K562 (cell line): Measurements from ENCODE around the gene FAM186B. TPM values are rescaled to one million over a fixed set of nuclear protein-coding genes. Genes with fewer than 3 reads are reported as not detected.
A peak's percentile ranks its signal among the peaks of the same experiment; 100 is the strongest.

ENCODE experiments used
- ATAC-seq: fragments of 200-7000 bp; cut with Tn5 transposase; 3 replicates; pipeline ENCODE4 v1.9.1; 2020; ENCODE audit warnings: moderate library complexity
- BruUV-seq: library from RNA; stranded (reverse); fragments of 400-500 nt; replicated peaks from 2 replicates; lab custom pipeline; 2021; lab: Mats Ljungman, UMichigan
- CTCF ChIA-PET: fragments of 300-600 bp; formaldehyde crosslinking; extraction: SDS; loops from one replicate; lab custom pipeline; 2021; ENCODE audit warnings: low intra/inter-chr PET ratio; lab: Yijun Ruan, JAX
- POLR2A ChIA-PET: fragments of 300-600, 350-650 bp; sonication (Branson Sonifier 250); formaldehyde crosslinking; extraction: SDS; loops from one replicate; lab custom pipeline; 2021; ENCODE audit warnings: antibody characterized with exemption, inconsistent platforms; lab: Yijun Ruan, JAX
- DNase-seq, 4 experiments: peaks; one replicate each; pipeline versions ENCODE4 v3.0.0 to v3.0.0-alpha.2; 2011 to 2018; ENCODE audit warnings: low spot score in 3 of 4, mixed read lengths in 3 of 4; ENCODE audit errors: extremely low read depth in 1 of 4
- FAIRE-seq: peaks from 2 replicates; lab custom pipeline; 2011; peaks lifted over from hg19 to GRCh38; lab: Jason Lieb, UNC
- H2AFZ ChIP-seq: 2 replicates; pipeline ENCODE4 v1.6.0; 2011; ENCODE audit warnings: low read depth, low read length, control low read depth, inconsistent platforms
- H3K27ac ChIP-seq: fragments of 200-600 bp; 3 replicates; pipeline ENCODE4 v1.8.0; 2011; ENCODE audit warnings: low read depth, mild to moderate bottlenecking, control low read depth, inconsistent platforms, low read length, moderate library complexity, mixed read lengths; ENCODE audit errors: extremely low read depth
- H3K27me3 ChIP-seq, 2 experiments: fragments of 300-600 bp in 1 of 2; 2 replicates in 1 of 2; 3 replicates in 1 of 2; pipeline versions ENCODE4 v1.6.0 to v1.8.0; 2011; ENCODE audit warnings: inconsistent platforms in 2 of 2, low read length in 2 of 2, mild to moderate bottlenecking in 1 of 2, mixed read lengths in 1 of 2, moderate library complexity in 1 of 2; ENCODE audit not compliant: control insufficient read depth in 2 of 2, insufficient read depth in 2 of 2
- H3K36me3 ChIP-seq: fragments of 300-600 bp; 3 replicates; pipeline ENCODE4 v1.8.0; 2011; ENCODE audit warnings: mild to moderate bottlenecking, low read length, inconsistent platforms; ENCODE audit not compliant: control insufficient read depth, insufficient read depth
- H3K4me1 ChIP-seq, 2 experiments: fragments of 200-600 bp in 1 of 2; replicated peaks in 1 of 2; 2 replicates in 1 of 2; 3 replicates in 1 of 2; pipeline versions ENCODE4 v1.5.1 to v1.8.0; 2011; ENCODE audit warnings: inconsistent platforms in 2 of 2, low read length in 2 of 2, mild to moderate bottlenecking in 1 of 2, mixed read lengths in 1 of 2, moderate library complexity in 1 of 2; ENCODE audit not compliant: control insufficient read depth in 2 of 2, insufficient read depth in 2 of 2
- H3K4me2 ChIP-seq: 2 replicates; pipeline ENCODE4 v1.6.1; 2011; ENCODE audit warnings: low read length, control low read depth, inconsistent platforms, mixed read lengths; ENCODE audit not compliant: insufficient read depth
- H3K4me3 ChIP-seq: fragments of 200-600 bp; sonication (generic), shearing (Covaris generic); 2 replicates; pipeline ENCODE4 v1.5.1; 2016; ENCODE audit warnings: control low read depth, inconsistent platforms
- H3K79me2 ChIP-seq: fragments of 200-600 bp; 3 replicates; pipeline ENCODE4 v1.8.0; 2011; ENCODE audit warnings: low read length, inconsistent platforms; ENCODE audit not compliant: control insufficient read depth, insufficient read depth
- H3K9ac ChIP-seq, 2 experiments: 2 replicates each; pipeline versions ENCODE4 v1.6.0 to v1.6.1; 2011; ENCODE audit warnings: low read depth in 2 of 2, low read length in 2 of 2, control low read depth in 1 of 2, inconsistent platforms in 1 of 2, mild to moderate bottlenecking in 1 of 2, mixed read lengths in 1 of 2; ENCODE audit not compliant: insufficient read depth in 1 of 2
- H3K9me1 ChIP-seq: one replicate; pipeline ENCODE4 v1.6.0; 2011; ENCODE audit warnings: inconsistent platforms, mild to moderate bottlenecking, low read length, moderate library complexity; ENCODE audit not compliant: control insufficient read depth, insufficient read depth
- H3K9me3 ChIP-seq: replicated peaks from 2 replicates; pipeline ENCODE4 v1.5.1; 2011; ENCODE audit warnings: low read depth, low read length, inconsistent platforms; ENCODE audit not compliant: control insufficient read depth, insufficient read depth
- H4K20me1 ChIP-seq: replicated peaks from 2 replicates; pipeline ENCODE4 v1.6.1; 2011; ENCODE audit warnings: low read length, inconsistent platforms, mixed read lengths; ENCODE audit not compliant: control insufficient read depth, insufficient read depth
- BCL6 ChIP-seq: fragments of 250-450 bp; sonication (Bioruptor Pico); IDR thresholded peaks from 2 replicates; pipeline ENCODE4 v1.4.0; 2020
- C11orf30 ChIP-seq: fragments of 450-650 bp; IDR thresholded peaks from 2 replicates; pipeline ENCODE4 v1.6.1; 2016; ENCODE audit warnings: low read depth, mild to moderate bottlenecking
- FOXP4 ChIP-seq: sonication (generic); formaldehyde crosslinking; IDR thresholded peaks from 2 replicates; pipeline ENCODE4 v1.8.0; 2022; ENCODE audit warnings: mild to moderate bottlenecking, missing genetic modification reagents, borderline replicate concordance
- GMEB1 ChIP-seq: fragments of 250-450 bp; sonication (Bioruptor Pico); IDR thresholded peaks from 2 replicates; pipeline ENCODE4 v1.4.0; 2020; ENCODE audit warnings: mild to moderate bottlenecking
- HDAC6 ChIP-seq: IDR thresholded peaks from 2 replicates; pipeline ENCODE4 v1.6.1; 2012; ENCODE audit warnings: low read depth, mild to moderate bottlenecking, control low read depth, inconsistent platforms, low read length, moderate library complexity
- HDAC8 ChIP-seq: fragments of 450-650 bp; IDR thresholded peaks from 2 replicates; pipeline ENCODE4 v1.6.1; 2016; ENCODE audit warnings: mild to moderate bottlenecking, missing genetic modification characterization, moderate library complexity, missing compliant biosample characterization
- HLTF ChIP-seq: fragments of 450-650 bp; IDR thresholded peaks from 2 replicates; pipeline ENCODE4 v1.6.1; 2016
- IFI16 ChIP-seq: fragments of 250-450 bp; sonication (Bioruptor Pico); IDR thresholded peaks from 2 replicates; pipeline ENCODE4 v2.1.2; 2022; ENCODE audit warnings: mild to moderate bottlenecking, inconsistent platforms
- POLR2G ChIP-seq: fragments of 200-400 bp; formaldehyde crosslinking; IDR thresholded peaks from 2 replicates; pipeline ENCODE4 v1.6.1; 2017; ENCODE audit warnings: low read depth, mild to moderate bottlenecking, antibody characterized with exemption, low read length, moderate library complexity
- RFX7 ChIP-seq: fragments of 250-450 bp; sonication (Bioruptor Pico); IDR thresholded peaks from 2 replicates; pipeline ENCODE4 v1.5.1; 2021; ENCODE audit warnings: mild to moderate bottlenecking
- ZBTB7A ChIP-seq: IDR thresholded peaks from 2 replicates; pipeline ENCODE4 v1.6.1; 2011; ENCODE audit warnings: low read depth, mild to moderate bottlenecking, low read length, moderate library complexity, borderline replicate concordance; ENCODE audit not compliant: control insufficient read depth
- ZFP36 ChIP-seq: fragments of 150-350 bp; IDR thresholded peaks from 2 replicates; pipeline ENCODE4 v1.6.1; 2018; ENCODE audit warnings: low read length, low read depth; ENCODE audit not compliant: partially characterized antibody
- ZNF124 ChIP-seq: sonication (generic); formaldehyde crosslinking; IDR thresholded peaks from 2 replicates; pipeline ENCODE4 v1.8.1; 2022; ENCODE audit warnings: missing genetic modification reagents
- ZNF24 ChIP-seq: fragments of 450-650 bp; IDR thresholded peaks from 2 replicates; pipeline ENCODE4 v1.6.1; 2016
- ZNF586 ChIP-seq: fragments of 450-650 bp; formaldehyde crosslinking; conservative IDR thresholded peaks from 2 replicates; pipeline ENCODE4 v1.4.0; 2020; ENCODE audit warnings: mild to moderate bottlenecking, moderate library complexity
- WGBS: fragments of 100-300 bp; shearing (Covaris generic); methylation state at CpG from one replicate; pipeline ENCODE4 v1.1.6; 2016; ENCODE audit warnings: low coverage, mixed read lengths; ENCODE audit not compliant: insufficient coverage; ENCODE audit errors: missing lambda C conversion rate; 5-methylcytosine and 5-hydroxymethylcytosine counted together
- in situ Hi-C: fragments of 300-500 bp; cut with MboI; formaldehyde crosslinking; loops from 4 replicates; pipeline ENCODE4 v1.15.0; 2018; ENCODE audit warnings: inconsistent platforms, mixed read lengths
- intact Hi-C: fragments of 100-400 bp; cut with micrococcal nuclease; formaldehyde crosslinking; loops from 2 replicates; pipeline ENCODE4 v1.14.2; 2022
- polyA plus RNA-seq, 8 experiments: library from polyadenylated mRNA; depleted of rRNA in 4 of 8; stranded (reverse) in 5 of 8; unstranded in 3 of 8; fragments of >200 nt; fragmentation: Nextera tagmentation in 2 of 8; fragmentation: Illumina TruSeq in 1 of 8; extraction: Ambion mirVana in 2 of 8; extraction: Trizol in 1 of 8; gene quantifications; 2 replicates each; pipeline versions ENCODE4 v1.2.1 to v1.2.3, GENCODE V29; 2011 to 2014; ENCODE audit warnings: inconsistent platforms in 1 of 8, missing spikeins in 1 of 8
- total RNA-seq, 7 experiments: library from RNA; depleted of rRNA in 6 of 7; stranded (reverse); fragments of >200 nt in 6 of 7; fragmentation: Illumina TruSeq in 2 of 7; extraction: Trizol in 2 of 7; gene quantifications; 2 replicates each; pipeline versions ENCODE4 v1.2.1 to v1.2.3, GENCODE V29; 2011 to 2021; ENCODE audit warnings: low replicate concordance in 1 of 7
- TF ChIP-seq, protein P1 (sequence below): fragments of 250-450 bp; sonication (Bioruptor Pico); IDR thresholded peaks from 2 replicates; pipeline ENCODE4 v1.6.1; 2021; ENCODE audit warnings: mild to moderate bottlenecking
- TF ChIP-seq, protein P2 (sequence below): sonication (generic); formaldehyde crosslinking; IDR thresholded peaks from 2 replicates; pipeline ENCODE4 v1.9.0; 2022; ENCODE audit warnings: mild to moderate bottlenecking, missing genetic modification reagents

FAM186B gene
- total and polyA plus RNA-seq, 9 of the 15 experiments (the other 6 are each of a cell fraction or from before 2014, with no cell fraction given): 0.07 to 0.42 (median 0.15) TPM

DNA sequence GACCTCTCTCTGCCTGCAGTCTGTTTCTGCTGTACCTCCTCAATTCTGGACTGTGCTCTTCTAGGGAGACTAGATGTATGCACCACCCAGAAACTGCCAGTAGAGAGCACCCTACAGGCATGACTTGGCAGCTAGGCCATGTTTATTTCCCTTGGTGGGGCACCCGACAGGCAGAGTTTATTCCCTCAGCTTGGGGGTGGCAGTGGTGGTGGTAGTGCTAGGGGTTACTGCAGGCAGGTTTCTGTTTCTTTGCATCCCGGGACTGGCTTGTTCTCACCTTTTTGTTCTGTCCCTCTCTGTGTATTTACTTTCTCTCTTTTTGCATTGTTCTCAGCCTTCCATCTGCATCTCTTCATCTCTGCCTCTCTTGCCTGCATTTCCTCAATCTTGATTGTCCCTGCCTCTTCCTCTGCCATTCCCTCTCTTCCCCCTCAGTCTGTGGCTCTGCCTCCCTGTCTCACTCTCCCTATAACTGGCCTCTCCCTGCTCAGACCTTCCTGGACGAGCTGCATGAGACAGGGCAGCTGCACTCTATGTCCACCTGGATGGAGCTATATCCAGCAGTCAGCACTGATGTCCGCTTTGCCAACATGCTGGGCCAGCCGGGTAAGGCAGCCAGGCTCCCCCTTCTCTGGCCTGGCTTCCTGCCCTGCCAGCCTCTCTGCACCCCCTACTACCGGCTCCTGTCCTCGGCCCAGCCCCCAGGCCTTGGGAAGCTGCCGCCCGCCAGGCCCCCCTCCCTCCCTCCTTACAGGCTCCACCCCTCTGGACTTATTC is 31.7 kb upstream of the FAM186B start (continued):
- TF ChIP-seq, protein P1, sequence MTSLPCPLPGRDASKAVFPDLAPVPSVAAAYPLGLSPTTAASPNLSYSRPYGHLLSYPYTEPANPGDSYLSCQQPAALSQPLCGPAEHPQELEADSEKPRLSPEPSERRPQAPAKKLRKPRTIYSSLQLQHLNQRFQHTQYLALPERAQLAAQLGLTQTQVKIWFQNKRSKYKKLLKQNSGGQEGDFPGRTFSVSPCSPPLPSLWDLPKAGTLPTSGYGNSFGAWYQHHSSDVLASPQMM (CRISPR knock-in tag): no peak

DNA sequence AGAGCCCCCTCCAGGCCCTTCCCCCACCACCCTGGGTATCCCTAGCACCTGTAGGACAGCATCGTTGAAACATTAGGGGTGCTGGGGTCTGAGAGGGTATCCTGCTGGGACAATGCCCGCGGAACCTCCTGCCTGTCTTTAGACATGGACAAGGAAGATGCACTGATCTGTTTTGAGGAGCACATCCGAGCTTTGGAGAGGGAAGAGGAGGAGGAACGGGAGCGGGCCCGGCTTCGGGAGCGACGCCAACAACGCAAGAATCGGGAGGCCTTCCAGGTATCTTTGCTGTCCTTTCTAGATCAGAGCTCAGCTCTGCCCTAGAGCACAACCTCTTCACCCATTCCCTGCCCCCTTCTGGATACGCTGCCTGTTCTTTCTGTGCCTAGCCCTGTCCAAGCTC is 31.1 kb upstream of the FAM186B start:
- no peak for ATAC-seq
- POLR2A ChIA-PET: interaction anchor here (0.6 to 3.2 kb wide), 8 partner anchors 9 to 233 kb away, joined by 3 to 18 read pairs (median 4); partner anchors contain the start of gene TMBIM6
- no peak for TF ChIP-seq HDAC8 (tag)
- no peak for TF ChIP-seq RFX7 (CRISPR knock-in tag)
- TF ChIP-seq ZFP36: no peak
- TF ChIP-seq ZBTB7A: no peak
- TF ChIP-seq HDAC6: no peak
- no peak for TF ChIP-seq IFI16 (CRISPR knock-in tag)
- no peak for TF ChIP-seq HLTF
- TF ChIP-seq, protein P2, sequence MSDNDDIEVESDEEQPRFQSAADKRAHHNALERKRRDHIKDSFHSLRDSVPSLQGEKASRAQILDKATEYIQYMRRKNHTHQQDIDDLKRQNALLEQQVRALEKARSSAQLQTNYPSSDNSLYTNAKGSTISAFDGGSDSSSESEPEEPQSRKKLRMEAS (CRISPR knock-in tag): no peak
- TF ChIP-seq POLR2G: no peak
- TF ChIP-seq FOXP4: no peak
- no peak for TF ChIP-seq ZNF24
- no peak for TF ChIP-seq BCL6
- TF ChIP-seq GMEB1 (CRISPR knock-in tag): no peak
- TF ChIP-seq C11orf30: no peak
- no peak for TF ChIP-seq ZNF586 (CRISPR knock-in tag)
- no peak for TF ChIP-seq ZNF124

More for the DNA sequence above, 31.1 kb upstream of the FAM186B start:
- 66% methylated on average over 6 of the region's 13 CpGs for WGBS
- CTCF ChIA-PET: interaction anchor here (1.0 kb wide), 1 partner anchor 71 kb away, joined by 3 read pairs; the partner anchor contains the start of gene FMNL3
- Histone ChIP-seq H3K36me3 (no peaks in the 10 kb centered on the region), H3K79me2 (no peaks in the 10 kb centered on the region), H2AFZ (peak overlapping the region; percentile 82; the same call in 1 of the 2 replicates), H3K4me3 (no peak overlapping the region), H4K20me1 (no peaks in the 10 kb centered on the region), H3K9me1 (no peaks in the 10 kb centered on the region), H3K9me3 (no peaks in the 10 kb centered on the region), H3K4me2 (no peak overlapping the region), H3K4me1 (peaks cover 3 to 11% of the 10 kb centered on the region in 2 experiments; a peak in 3 of 5 replicates), H3K27me3 (no peaks in the 10 kb centered on the region), H3K27ac (no peak overlapping the region), H3K9ac (no peak overlapping the region)
- in situ Hi-C loops (no loop called here), intact Hi-C loops (loop anchor here (2.0 kb wide), 1 partner anchor 70 kb away; the partner anchor contains the start of gene FMNL3)
- BruUV-seq: no TSS peak
- no peak for DNase-seq
- no peak for FAIRE-seq
